Skin of body (tissue), 2 donors: ENCODE measurements around the gene NEDD4L. TPM values are rescaled to one million over a fixed set of nuclear protein-coding genes. Genes with fewer than 3 reads are reported as not detected.

Source experiments
- DNase-seq: peaks from one replicate; lab custom pipeline; 2025; lab: John Stamatoyannopoulos, UW
- total RNA-seq: library from RNA; depleted of rRNA; stranded (reverse); fragments of >200 nt; gene quantifications from one replicate; pipeline ENCODE4 v1.2.3, GENCODE V29; 2014

Gene NEDD4L
- total RNA-seq, 1 donor from 2014 or later = 40.1 TPM

DNA sequence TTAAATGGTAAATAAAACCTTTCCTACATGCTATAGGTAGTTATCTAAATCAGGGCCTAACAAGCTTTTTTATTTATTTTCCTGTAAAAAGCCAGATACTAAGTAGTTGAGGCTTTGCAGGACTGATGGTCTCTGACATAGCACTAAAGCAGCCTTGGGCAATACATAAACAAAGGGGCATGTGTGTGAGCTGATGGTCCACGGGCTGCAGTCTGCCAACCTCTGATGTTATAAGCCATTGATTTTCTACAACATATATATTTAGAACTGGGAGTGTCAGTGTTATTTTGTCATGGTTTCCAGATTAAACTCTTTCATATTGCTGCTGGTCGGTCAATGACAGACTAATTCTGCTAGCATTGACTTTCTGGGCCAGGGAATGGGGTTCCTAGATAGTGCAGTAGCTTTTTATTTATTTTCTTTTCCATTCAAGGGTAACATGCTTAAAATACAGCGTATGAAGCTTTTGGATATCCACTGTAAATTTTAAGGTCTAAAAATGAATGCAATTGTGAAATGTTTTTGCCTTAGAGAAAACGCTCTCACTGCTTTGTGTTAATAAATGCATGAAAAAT is 134.0 kb downstream of the NEDD4L start:
- peak; percentile 9 for DNase-seq

DNA sequence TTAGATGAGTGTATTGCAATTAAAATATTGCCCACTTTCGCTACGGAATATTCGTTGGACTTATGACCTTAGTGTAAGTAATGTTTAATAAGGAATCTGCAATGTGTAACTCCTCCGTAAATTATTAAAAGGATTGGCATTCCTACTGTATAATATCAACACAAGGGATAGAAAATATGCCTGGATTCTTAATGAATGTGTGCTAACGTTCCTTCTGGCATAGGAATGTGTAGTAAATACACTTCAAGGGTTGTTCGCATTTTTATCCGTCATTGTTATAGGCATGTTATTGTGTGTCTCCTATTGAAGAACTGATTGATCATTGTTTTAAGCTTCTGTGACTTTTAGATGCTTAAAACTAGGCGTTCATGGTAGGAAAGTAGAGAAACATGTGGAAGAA is 134.5 kb downstream of the NEDD4L start:
- no peak for DNase-seq

DNA sequence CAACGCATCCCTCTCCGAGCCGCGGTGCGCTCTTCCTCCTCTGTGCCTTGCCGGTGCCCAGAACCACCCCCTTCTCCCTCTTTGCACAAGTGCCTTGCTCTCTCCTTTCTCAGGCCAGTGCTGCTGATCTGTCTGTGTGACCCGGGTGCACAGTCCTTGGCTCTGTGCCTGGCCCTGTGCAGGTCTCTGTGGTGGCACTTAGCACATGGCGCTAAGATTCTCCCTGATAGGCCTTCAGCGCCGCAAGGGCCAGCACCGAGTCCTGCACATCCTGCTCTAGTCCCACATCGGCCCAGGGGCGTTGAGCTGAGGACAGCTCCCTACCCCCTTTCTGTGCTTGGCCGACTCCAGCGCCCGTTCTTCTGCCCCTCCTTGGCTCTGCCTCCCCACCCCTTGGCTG is 136.1 kb downstream of the NEDD4L start:
- no peak for DNase-seq

DNA sequence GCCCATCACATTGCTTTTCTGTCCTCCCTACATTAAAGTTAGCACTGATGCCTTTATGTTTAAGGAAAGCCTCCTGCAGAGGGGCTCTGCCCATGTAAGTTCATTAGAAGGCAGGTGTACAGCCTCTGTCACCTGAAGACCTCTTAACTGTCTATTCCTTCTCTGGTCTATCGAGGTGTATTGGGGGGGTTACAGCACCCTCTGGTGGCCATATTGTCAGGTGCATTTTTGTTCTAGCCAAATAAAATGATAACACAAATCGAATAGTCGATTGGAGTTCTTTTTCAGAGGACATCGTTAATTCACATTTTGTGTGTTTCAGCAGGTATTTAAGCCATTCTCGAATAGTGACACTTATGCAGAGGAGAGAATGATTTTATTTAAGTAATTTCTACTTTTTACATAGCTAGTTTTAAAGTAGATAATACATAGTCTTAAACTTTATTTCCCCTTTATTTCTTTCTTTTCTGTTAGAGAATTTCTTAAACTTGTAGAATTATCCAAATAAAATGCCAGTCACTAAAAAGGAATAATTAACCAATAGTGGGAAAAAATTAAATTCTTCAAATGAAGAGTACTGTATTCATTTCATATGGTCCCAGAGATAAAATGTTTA is 136.8 kb downstream of the NEDD4L start:
- peak; percentile 3 for DNase-seq

DNA sequence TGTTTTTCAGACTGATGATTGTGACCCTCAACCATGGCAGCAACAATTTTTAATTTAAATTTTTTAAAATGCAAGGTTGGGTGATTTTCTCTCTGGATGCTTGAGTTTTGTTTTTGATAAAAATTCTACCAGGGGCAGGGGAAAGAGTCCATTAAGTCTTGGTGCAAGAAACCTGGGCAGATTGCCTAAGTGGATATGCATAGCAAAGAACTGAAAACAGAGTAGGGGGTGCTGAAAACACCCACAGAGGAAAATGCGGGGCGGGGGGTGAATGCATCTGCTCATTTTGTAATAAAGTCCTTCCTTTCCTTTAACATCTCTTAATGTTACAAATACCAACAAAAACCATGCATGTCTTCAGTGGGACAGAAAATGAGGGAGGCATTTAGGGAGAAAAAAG is 138.0 kb downstream of the NEDD4L start:
- DNase-seq = no peak

DNA sequence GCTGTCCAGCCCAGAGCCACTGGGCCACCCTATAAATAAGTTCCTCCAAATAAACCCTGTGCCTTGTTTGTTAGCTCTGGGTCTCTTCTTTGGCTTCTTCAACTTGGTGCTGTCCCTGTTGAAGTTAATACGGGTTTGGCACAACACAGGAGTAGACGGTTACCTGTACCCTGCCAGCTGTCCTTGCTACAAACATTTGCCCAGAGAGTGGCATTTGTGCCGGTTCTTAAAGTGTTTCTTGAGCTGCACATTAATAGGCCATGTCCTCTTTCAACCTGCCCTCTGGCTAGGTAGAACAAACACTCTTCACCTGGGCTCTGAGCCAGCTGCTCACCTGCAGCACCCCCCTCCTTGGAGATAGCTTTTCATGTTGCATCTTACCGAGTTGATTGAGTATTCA is 139.2 kb downstream of the NEDD4L start:
- DNase-seq = no peak

DNA sequence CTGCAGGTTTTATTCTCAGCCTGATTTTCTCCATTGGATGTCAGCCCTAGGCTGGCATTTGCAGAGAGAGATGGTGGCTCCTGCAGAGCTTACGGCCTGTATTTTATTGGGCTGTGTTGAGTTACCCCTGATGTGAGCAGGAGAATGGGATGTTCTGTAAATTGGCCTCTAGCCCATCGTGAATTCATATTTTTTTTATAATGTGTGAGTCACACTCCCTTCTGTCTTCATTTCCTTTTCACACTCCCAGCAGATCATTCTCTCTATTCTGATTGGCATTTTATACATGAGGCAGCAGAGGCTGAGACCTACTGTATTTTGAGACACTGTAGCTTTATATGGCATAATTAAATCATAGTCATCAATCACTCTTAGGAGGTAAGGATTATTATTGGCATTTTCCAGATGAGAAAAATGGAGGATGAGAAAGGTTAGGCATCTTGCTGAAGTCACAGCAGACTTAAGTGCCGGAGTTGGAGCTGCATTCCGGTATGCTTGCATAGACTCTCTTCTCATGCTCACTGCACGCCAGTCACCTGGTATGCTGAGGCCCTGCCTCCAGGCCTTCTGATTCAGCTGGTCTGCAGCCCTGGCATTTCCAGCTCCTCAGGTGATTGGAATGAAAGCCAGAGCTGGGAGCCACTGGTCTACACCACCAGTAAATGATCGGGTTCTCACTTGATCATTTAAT is 142.4 kb downstream of the NEDD4L start:
- DNase-seq = no peak

DNA sequence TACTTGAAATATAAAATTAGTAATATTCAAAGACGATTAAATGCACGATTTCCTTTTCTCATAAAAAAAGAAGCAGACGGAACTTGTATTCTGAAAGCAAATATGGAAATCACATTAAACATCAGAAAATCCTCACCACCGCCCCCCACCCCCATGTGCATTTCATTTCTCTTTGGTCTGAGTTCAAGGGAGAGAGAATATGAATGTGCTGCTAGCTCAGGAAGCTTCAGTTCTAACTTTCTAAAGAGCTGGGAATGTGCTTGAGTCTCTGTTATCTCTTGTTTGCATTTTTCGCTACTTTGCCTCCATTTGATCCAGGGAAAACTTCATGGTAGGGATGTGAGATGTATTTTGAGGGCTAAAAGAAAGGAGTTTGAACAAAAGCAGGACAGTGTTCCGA is 143.6 kb downstream of the NEDD4L start:
- no peak for DNase-seq

DNA sequence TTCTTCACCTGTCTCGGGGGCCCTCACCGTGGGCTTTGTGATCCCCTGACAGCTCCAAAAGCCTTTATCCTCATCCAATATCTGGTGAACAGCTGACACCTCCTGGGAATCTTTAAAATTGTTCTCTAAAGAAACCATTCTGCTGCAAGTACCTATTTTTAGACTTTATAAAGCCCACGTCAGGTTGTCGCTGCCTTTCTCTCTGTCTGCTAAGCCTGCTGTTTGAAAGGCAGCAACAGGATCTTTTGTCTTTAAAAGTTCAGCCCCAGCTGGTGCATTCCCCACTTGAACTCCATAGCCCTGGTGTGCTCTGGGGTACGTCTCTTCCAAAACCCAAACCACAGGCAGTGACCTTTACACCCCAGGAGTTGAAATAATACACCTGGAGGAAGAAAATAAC is 145.0 kb downstream of the NEDD4L start:
- DNase-seq = no peak

DNA sequence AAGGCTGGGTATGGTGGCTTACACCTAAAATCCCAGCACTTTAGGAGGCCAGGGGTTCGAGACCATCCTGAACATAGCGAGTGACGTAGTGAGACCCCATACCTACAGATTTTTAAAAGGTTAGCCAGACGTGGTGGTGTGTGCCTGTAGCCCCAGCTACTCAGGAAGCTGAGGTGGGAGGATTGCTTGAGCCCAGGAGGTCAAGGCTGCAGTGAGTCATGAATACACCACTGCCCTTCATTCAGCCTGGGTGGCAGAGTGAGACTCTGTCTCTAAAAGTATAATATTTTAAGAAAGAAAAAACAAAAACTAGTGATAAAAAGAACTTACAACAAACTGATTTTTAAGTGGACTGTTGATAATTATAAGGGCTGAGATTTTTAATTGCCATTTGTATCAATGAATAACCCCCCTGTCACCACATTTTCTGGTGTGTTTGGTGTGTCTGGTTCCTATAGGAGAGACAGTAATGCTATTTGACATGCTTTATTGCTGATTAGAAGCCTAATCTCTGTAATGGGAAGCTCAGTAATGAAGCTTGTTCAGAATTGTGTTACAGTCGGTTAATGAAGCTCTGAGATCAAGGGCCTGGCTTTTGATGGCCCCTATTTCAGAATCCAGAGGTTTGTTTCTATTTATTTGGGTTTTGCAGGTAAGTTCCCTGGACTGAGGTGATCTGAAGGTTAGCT is 147.0 kb downstream of the NEDD4L start:
- no peak for DNase-seq

DNA sequence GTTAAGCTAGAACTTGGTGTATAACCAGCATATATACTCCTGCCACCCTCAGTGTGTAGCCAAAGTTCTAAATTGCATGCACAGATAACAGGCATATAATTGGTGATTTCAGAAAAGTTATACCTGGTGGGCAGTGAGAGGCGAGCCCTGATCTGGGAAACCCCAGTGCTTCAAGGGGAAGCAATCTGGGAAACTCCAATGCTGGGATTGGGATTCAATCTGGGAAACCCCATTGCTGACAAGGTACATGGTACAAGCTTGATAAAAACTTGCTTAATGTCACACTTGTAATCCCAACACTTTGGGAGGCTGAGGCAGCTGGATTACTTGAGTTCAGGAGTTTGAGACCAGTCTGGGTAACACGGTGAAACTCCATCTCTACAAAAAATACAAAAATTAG is 147.6 kb downstream of the NEDD4L start:
- no peak for DNase-seq

DNA sequence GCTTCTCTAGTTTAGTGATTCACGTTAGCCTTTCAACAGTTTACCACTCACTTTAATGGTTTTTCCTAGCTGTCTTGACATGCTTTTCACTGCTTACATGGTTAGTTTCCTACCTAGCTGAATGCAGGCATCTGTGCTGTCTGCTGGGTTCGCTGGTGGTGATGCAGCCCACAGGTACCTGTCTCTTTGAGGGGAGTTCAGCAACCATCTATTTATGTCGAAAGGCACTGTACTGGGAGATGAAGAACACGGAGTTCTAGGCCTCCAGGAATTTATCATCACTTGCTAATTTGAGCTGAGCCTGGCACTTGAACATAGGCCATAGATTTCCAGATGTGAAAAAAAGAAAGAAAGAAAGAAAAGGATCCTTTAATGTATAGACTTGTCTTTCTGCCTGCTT is 148.5 kb downstream of the NEDD4L start:
- no peak for DNase-seq

DNA sequence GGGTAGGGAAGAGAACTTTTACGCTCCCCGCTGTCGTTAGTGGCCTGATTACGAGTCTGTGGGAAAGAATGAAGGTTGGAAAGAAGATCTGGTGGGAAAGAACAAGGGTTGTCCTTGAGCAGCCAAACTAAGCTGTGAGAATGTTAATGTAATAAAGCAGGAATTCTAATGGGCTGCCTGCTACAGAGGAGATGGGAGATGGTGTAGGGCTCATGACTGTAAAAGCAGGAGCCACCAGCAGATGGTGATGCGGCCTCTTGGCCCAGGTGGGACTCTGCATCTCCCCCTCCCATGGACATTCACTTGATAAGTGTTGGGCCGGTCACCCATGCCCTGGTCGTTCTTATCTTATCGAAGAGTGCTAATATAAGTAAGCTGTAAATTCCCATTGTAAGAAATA is 150.0 kb downstream of the NEDD4L start:
- DNase-seq = no peak

DNA sequence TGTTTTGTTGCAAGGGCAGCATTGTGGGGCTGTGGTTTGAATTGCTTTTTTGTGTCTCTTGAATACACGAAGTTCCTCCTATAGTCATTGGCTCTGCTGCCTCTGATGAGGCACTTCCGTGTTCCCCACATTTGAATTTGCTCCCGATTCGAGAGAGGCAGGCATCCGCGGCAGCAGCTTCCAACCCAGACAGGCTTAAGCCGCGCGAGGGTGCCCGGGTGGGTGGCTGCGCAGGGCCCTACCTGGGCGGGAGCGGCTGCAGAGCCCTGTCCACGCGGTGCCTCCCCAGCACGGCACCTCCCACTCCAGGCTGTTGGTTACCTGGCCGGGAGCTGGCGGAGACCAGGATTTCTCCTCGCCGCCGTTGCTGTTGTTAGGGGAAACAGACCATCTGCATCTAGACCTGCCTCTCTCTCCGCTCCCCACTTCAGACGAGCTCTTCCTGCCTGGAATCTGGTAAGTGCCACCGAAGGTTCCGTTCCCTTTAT is 151.3 kb downstream of the NEDD4L start:
- DNase-seq = no peak

DNA sequence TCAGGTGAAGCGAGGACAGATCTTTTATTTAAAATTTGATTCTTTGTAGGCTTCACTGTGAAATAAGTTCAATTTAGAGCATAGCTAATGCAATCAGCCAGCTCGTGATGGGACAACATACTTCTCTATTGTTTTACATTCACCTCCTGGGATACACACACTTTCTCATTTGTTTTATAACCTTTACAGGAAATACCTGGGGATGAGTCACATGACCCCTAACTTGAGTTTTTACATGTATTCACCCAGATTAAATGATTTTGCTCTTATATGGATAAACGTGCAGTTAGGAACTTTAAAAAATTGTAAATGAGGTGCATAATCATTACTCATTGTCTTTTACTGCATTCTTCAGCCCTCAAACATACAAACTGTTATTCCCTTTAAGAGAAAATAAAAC is 152.1 kb downstream of the NEDD4L start:
- no peak for DNase-seq

DNA sequence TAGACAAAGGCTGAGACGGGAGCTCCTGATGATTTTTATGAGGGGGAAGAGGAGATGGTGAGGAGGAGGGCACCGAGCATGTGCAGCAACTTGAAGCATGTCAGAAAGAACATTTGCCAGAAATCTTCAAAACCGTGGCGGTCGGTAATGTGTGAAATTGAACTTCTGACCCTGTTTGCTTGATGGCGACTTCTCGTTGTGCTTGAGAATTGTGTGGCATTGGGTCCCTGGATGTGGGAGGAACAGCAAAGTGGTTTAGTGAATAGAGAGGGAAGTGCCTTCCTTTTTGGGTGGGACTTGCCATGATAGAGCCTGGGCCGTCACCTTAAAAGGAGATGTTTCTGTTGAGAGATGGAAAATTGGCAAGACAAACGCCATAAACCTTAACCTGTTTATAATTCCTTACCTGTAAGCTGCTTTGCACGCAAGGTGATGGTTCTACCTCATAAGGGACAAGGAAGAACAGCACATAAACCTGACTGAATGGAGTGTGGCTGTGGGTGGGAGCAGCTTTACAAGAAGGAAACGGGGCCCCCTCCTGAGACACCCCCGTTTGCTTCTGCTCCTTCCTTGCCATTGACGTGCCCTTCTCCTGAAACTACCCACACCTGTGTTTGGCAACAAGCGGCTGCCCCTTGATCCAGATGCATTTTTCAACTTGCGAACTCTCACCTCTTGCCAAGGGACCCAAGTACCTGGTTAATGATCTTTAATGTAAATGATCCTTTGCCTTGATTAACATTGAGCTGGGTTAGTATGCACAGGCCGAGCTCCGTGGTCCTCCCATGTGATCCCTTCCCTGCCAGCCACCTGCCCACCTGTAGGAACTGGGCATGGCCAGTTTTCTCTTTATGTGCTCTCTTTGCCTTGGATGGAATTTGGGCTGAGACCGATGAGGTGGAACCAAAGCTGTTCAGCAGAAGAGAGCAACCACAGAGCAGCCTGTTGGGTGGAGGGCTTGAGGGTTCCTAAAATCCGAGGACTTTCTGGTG is 153.2 kb downstream of the NEDD4L start:
- no peak for DNase-seq

DNA sequence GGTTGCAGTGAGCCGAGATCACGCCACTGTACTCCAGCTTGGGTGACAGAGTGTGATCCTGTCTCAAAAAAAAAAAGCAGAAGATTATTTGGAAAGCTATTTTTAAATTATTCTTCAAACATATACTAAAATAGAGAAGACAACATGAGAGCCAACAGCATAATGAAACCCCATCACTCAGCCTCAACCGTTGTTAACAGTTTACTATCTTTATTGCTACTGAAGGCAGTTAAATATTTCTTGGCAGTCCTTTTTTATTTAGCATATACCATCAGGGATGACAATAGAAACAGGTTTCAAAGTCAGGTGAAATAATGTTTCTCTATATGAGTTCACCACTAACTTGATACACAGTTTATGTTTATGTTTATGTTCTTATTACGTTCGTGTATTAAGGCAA is 157.2 kb downstream of the NEDD4L start:
- no peak for DNase-seq

DNA sequence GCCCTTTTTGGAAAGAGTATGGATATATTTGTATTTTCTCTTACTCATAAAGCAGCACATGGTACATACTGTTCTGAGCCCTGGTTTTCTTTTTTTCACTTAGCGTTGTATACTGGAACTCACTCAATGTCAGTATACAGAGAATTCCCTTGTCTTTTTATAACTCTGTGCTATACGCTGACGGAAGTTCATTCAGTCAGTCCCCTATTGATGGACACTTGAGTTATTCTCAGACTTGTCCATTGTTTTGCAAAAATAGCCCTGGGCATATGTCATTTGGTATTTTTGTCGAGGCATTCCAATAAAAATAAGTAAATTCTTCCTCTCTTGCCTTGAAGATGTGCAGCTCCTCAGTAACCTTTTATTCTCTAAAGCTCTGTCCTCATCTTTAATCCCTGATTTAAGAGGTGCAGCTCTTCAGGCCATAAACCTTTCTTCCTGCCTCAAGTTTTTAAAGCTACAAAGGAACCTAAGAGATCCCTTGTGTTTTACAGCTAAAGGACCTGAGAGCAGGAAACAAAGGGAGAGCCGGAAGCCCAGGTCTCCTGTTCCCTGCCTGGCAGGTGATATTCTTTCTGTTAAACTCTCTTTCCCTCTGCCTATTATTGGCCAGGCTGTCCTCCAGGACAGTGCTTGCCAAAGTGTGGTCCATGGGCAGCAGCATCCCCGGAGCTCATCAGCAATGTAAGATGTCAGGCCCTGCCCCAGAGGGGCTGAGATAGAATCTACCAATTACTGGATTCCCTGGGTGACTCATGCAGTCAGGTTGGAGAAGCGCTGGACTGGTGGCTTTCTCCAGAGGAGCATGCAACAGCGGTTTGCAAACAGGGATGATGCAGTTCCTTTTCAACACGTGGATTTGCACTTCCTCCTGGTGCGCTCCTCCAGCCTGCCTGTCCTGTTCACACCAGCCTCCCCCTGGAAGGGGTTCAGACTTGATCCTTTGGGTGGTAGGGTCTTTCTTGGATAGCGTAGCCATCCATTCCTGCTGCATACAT is 158.0 kb downstream of the NEDD4L start:
- DNase-seq = peak; percentile 24

DNA sequence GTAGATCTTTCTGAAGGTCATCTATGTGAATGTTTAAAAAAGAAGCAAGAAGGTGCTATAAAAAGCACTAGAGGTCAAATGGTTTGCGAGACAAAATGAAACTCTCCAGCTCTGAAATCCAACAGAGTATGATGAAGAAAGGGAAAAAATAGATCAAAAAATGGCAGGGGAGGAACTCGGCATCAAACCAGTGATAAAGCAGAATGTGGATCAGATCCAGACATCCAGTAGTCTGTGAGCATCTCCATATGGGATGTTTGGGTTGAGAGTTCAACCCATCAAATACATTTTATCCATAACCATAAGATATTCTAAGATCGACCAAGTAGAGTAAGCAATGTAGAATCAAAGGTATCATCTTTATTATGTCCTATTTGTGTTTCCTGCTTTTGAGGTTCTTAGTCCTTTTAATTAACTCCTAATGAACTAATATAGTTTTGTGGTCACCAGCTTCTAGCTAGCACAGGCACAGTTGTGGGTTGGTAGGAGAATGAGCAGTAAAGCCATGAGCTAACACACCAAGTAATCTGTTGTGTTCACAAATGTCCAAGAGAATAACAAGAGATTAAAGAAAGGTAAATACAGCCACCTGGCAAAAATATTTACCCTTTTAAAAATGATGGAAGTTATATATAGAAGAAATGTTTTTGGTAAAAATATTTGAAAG is 160.9 kb downstream of the NEDD4L start:
- DNase-seq = no peak
